GM23338 (cell line): Measurements from ENCODE around the gene SLC2A5. TPM values are rescaled to one million over a fixed set of nuclear protein-coding genes. Genes with fewer than 3 reads are reported as not detected.

ENCODE experiments used
- ATAC-seq: fragments of 200-7000 bp; cut with Tn5 transposase; 3 replicates; pipeline ENCODE4 v1.9.1; 2020
- DNase-seq: peaks from one replicate; pipeline ENCODE4 v3.0.0-alpha.2; 2015; ENCODE audit warnings: low spot score
- H2AFZ ChIP-seq: fragments of 200-600 bp; sonication (generic); 2 replicates; pipeline ENCODE4 v1.8.0; 2016; ENCODE audit warnings: antibody characterized with exemption, mild to moderate bottlenecking, moderate library complexity
- H3F3A ChIP-seq: fragments of 200-600 bp; sonication (generic); replicated peaks from 2 replicates; pipeline ENCODE4 v1.8.0; 2017; ENCODE audit warnings: antibody characterized with exemption, mixed run types, low read depth
- H3K27ac ChIP-seq: fragments of 200-600 bp; sonication (generic); 2 replicates; pipeline ENCODE4 v1.6.1; 2016; ENCODE audit warnings: low read depth
- H3K27me3 ChIP-seq: fragments of 200-600 bp; sonication (generic); 2 replicates; pipeline ENCODE4 v1.8.0; 2016; ENCODE audit warnings: mild to moderate bottlenecking, mixed run types, moderate library complexity; ENCODE audit not compliant: insufficient read depth
- H3K36me3 ChIP-seq: fragments of 200-600 bp; sonication (generic); 2 replicates; pipeline ENCODE4 v1.8.0; 2016; ENCODE audit warnings: mild to moderate bottlenecking; ENCODE audit not compliant: insufficient read depth
- H3K4me1 ChIP-seq: fragments of 200-600 bp; sonication (generic); 2 replicates; pipeline ENCODE4 v1.8.0; 2016; ENCODE audit warnings: mild to moderate bottlenecking, moderate library complexity; ENCODE audit not compliant: insufficient read depth
- H3K4me2 ChIP-seq: fragments of 200-600 bp; sonication (generic); 2 replicates; pipeline ENCODE4 v1.7.1; 2017; ENCODE audit warnings: mixed run types
- H3K4me3 ChIP-seq: fragments of 200-600 bp; sonication (generic); 2 replicates; pipeline ENCODE4 v1.6.1; 2016; ENCODE audit warnings: mixed run types
- H3K79me2 ChIP-seq: fragments of 200-600 bp; sonication (generic); replicated peaks from 2 replicates; pipeline ENCODE4 v1.8.0; 2017; ENCODE audit warnings: mild to moderate bottlenecking; ENCODE audit not compliant: insufficient read depth
- H3K9me2 ChIP-seq: fragments of 200-600 bp; sonication (generic); 2 replicates; pipeline ENCODE4 v1.8.0; 2017; ENCODE audit not compliant: insufficient read depth
- H4K20me1 ChIP-seq: fragments of 200-600 bp; sonication (generic); replicated peaks from 2 replicates; pipeline ENCODE4 v1.8.0; 2017; ENCODE audit warnings: mild to moderate bottlenecking; ENCODE audit not compliant: insufficient read depth
- H3K27ac Mint-ChIP-seq: 2 replicates; pipeline ENCODE4 v1.8.0; 2020; ENCODE audit warnings: inconsistent platforms, mild to moderate bottlenecking, moderate library complexity, mixed read lengths
- H3K27me3 Mint-ChIP-seq: 3 replicates; pipeline ENCODE4 v1.8.0; 2022; ENCODE audit warnings: low read depth, mild to moderate bottlenecking, moderate library complexity, mixed read lengths, inconsistent platforms; ENCODE audit not compliant: insufficient read depth, poor library complexity
- H3K36me3 Mint-ChIP-seq: 3 replicates; pipeline ENCODE4 v1.8.0; 2021; ENCODE audit warnings: low read depth, mild to moderate bottlenecking, inconsistent platforms, moderate library complexity, mixed read lengths
- H3K4me1 Mint-ChIP-seq: 3 replicates; pipeline ENCODE4 v1.8.0; 2020; ENCODE audit warnings: mild to moderate bottlenecking, inconsistent platforms, mixed read lengths
- H3K4me3 Mint-ChIP-seq: 3 replicates; pipeline ENCODE4 v1.8.0; 2021; ENCODE audit warnings: moderate library complexity, mild to moderate bottlenecking, inconsistent platforms, mixed read lengths
- H3K9me3 Mint-ChIP-seq: 3 replicates; pipeline ENCODE4 v1.8.0; 2020; ENCODE audit warnings: moderate library complexity, mild to moderate bottlenecking, inconsistent platforms, mixed read lengths
- CREB1 ChIP-seq: fragments of 250-450 bp; sonication (Bioruptor Pico); IDR thresholded peaks from 2 replicates; pipeline ENCODE4 v1.5.0; 2020; ENCODE audit warnings: low read depth, mild to moderate bottlenecking, moderate library complexity
- CTCF ChIP-seq, 2 experiments: fragments of 200-600 bp in 1 of 2; sonication (generic) in 1 of 2; conservative IDR thresholded peaks; 2 replicates each; pipeline versions ENCODE4 v1.5.1 to v1.6.1; 2016 to 2017; ENCODE audit warnings: antibody characterized with exemption in 2 of 2, low read depth in 2 of 2, mild to moderate bottlenecking in 2 of 2, moderate library complexity in 1 of 2
- ETS1 ChIP-seq: IDR thresholded peaks from 2 replicates; pipeline ENCODE4 v1.6.1; 2016; ENCODE audit warnings: antibody characterized with exemption
- EZH2 ChIP-seq: fragments of 200-600 bp; sonication (generic); IDR thresholded peaks from one replicate; pipeline ENCODE4 v1.8.0; 2017; ENCODE audit warnings: antibody characterized with exemption, mild to moderate bottlenecking, low read depth; ENCODE audit not compliant: unreplicated experiment
- EZH2phosphoT487 ChIP-seq: fragments of 200-600 bp; sonication (generic); IDR thresholded peaks from one replicate; pipeline ENCODE4 v1.8.1; 2018; ENCODE audit warnings: antibody characterized with exemption; ENCODE audit not compliant: unreplicated experiment
- JUNB ChIP-seq: IDR thresholded peaks from one replicate; pipeline ENCODE4 v1.6.1; 2016; ENCODE audit warnings: antibody characterized with exemption; ENCODE audit not compliant: unreplicated experiment
- POLR2AphosphoS5 ChIP-seq: IDR thresholded peaks from 2 replicates; pipeline ENCODE4 v1.6.1; 2016; ENCODE audit warnings: antibody characterized with exemption, low read depth
- STAT1 ChIP-seq: IDR thresholded peaks from one replicate; pipeline ENCODE4 v1.6.1; 2016; ENCODE audit warnings: antibody characterized with exemption; ENCODE audit not compliant: unreplicated experiment
- ZNF114 ChIP-seq: fragments of 250-450 bp; sonication (Bioruptor Pico); IDR thresholded peaks from 2 replicates; pipeline ENCODE4 v1.5.0; 2020; ENCODE audit warnings: mild to moderate bottlenecking, moderate library complexity
- ZNF331 ChIP-seq: fragments of 250-450 bp; sonication (Bioruptor Pico); IDR thresholded peaks from 2 replicates; pipeline ENCODE4 v1.5.0; 2020; ENCODE audit warnings: low read depth, mild to moderate bottlenecking, moderate library complexity
- polyA plus RNA-seq: library from polyadenylated mRNA; unstranded; fragments of >200 nt; fragmentation: Nextera tagmentation; extraction: Ambion mirVana; gene quantifications from 2 replicates; pipeline ENCODE4 v1.2.1, GENCODE V29; 2016
- total RNA-seq: library from RNA; depleted of rRNA; stranded (reverse); fragments of >200 nt; shearing (Covaris generic); gene quantifications from 2 replicates; pipeline ENCODE4 v1.2.3, GENCODE V29; 2014
- TF ChIP-seq, protein P1 (sequence below): IDR thresholded peaks from one replicate; pipeline ENCODE4 v1.6.1; 2018; ENCODE audit warnings: antibody characterized with exemption; ENCODE audit not compliant: unreplicated experiment

SLC2A5 gene
- total and polyA plus RNA-seq, 2 experiments from 2014 or later, result 0.03 TPM; not detected in 1

DNA sequence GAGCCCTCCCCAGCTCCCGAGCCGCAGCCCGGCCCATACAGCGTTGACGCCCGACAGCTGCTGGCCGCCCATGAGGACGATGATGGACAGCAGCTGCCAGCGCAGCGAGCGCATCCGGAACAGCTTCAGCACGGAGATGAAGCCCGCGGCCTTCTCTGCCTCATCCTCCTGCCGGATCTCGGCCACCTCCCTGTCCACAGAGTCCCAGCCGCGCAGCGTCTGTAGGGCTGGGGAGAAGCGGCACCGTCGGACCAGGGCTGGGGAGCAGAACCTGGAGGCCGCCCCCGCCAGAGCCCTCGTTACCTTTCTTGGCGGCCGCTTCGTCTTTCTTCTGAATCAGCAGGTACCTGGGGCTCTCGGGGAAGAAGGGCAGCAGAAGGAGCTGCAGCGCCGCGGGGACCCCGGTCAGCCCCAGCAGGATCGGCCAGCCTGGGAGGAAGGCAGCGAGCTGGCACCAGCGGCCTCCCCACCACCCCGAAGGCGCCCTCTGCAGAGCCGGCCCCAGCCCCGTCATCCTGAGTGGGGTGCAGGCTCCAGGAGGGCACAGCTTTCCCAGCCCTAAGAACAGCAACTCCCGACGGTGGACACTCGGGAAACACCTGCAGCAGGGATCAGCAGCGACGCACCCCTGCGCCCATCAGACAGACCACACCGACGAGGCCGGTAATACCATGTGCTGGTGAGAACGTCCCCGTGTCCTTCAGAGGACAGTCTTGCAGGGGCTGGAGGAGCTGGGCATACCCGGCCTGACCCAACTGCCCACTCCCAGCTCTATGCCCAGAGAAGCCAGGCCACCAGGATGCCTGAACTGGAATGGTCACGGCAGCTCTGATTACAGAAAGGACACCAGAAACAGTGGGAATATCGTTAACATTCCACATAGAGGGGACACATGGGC, 29.4 kb downstream of the SLC2A5 start (continued):
- TF ChIP-seq, protein P1, sequence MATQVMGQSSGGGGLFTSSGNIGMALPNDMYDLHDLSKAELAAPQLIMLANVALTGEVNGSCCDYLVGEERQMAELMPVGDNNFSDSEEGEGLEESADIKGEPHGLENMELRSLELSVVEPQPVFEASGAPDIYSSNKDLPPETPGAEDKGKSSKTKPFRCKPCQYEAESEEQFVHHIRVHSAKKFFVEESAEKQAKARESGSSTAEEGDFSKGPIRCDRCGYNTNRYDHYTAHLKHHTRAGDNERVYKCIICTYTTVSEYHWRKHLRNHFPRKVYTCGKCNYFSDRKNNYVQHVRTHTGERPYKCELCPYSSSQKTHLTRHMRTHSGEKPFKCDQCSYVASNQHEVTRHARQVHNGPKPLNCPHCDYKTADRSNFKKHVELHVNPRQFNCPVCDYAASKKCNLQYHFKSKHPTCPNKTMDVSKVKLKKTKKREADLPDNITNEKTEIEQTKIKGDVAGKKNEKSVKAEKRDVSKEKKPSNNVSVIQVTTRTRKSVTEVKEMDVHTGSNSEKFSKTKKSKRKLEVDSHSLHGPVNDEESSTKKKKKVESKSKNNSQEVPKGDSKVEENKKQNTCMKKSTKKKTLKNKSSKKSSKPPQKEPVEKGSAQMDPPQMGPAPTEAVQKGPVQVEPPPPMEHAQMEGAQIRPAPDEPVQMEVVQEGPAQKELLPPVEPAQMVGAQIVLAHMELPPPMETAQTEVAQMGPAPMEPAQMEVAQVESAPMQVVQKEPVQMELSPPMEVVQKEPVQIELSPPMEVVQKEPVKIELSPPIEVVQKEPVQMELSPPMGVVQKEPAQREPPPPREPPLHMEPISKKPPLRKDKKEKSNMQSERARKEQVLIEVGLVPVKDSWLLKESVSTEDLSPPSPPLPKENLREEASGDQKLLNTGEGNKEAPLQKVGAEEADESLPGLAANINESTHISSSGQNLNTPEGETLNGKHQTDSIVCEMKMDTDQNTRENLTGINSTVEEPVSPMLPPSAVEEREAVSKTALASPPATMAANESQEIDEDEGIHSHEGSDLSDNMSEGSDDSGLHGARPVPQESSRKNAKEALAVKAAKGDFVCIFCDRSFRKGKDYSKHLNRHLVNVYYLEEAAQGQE, result no peak
- TF ChIP-seq EZH2, result no peak

DNA sequence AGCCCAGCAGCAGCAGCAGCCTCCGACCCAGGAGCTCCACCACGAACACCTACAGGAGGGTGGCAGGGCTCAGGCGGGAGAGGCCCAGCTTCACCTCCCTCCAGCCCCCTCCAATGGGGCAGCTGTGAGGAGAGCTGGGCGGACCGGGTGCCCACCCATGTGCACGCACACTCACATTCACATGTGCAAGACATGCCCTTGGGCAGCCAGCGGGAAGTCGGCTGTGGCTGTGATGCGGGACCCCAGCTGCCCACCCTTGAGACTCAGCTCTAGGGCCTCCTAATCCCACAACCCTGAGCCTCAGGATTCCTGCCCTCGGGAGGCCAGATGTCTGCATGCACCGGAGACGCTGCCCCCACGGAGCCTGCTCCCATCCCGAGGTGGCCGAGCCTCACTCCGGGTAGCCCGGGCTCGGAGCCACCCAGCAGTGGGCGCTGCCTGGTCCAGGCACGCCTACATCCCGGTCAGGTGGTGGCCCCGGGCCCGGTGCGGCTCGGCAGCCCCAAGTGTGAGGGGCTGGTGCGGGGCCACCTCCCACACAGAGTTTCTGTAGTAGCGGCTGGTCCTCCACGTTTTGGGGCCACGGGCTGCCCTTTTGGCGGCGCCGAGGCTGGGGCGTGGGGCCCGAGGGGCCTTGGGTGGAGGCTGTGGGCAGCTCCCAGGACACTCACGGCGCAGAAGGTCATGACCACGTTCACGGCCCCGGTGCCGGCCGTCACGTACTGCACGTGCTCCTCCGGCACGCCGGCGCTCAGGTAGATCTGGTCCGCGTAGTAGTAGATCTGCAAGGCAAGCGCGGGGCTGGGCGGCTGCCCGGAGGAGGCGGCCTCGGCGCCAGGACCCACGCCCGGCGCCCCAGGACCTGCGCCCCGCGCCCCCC, 30.3 kb downstream of the SLC2A5 start:
- peaks cover 12% of the 10 kb centered on the region for H3K9me3 Mint-ChIP-seq
- no peaks in the 10 kb centered on the region for H3K27me3 Mint-ChIP-seq
- no peak overlapping the region for H3K27ac ChIP-seq
- no peak overlapping the region for H3K4me3 Mint-ChIP-seq
- H3K4me1 ChIP-seq, result no peaks in the 10 kb centered on the region
- no peaks in the 10 kb centered on the region for H3K27me3 ChIP-seq
- peak; percentile 82 for ATAC-seq
- H3K79me2 ChIP-seq, result no peaks in the 10 kb centered on the region
- H2AFZ ChIP-seq, result peak overlapping the region; percentile 69
- no peaks in the 10 kb centered on the region for H3K36me3 ChIP-seq
- H3K4me2 ChIP-seq, result no peak overlapping the region
- no peak overlapping the region for H3K4me3 ChIP-seq
- H3K36me3 Mint-ChIP-seq, result peaks cover 4% of the 10 kb centered on the region; the same call in 2 of the 3 replicates
- H3F3A ChIP-seq, result no peaks in the 10 kb centered on the region
- TF ChIP-seq STAT1, result no peak
- no peak for TF ChIP-seq ZNF331 (CRISPR knock-in tag)
- TF ChIP-seq EZH2phosphoT487, result no peak
- no peaks in the 10 kb centered on the region for H3K9me2 ChIP-seq
- no peak overlapping the region for H3K27ac Mint-ChIP-seq
- H4K20me1 ChIP-seq, result no peaks in the 10 kb centered on the region
- peak; percentile 46 for DNase-seq
- peaks cover 3% of the 10 kb centered on the region; the same call in 2 of the 3 replicates for H3K4me1 Mint-ChIP-seq

DNA sequence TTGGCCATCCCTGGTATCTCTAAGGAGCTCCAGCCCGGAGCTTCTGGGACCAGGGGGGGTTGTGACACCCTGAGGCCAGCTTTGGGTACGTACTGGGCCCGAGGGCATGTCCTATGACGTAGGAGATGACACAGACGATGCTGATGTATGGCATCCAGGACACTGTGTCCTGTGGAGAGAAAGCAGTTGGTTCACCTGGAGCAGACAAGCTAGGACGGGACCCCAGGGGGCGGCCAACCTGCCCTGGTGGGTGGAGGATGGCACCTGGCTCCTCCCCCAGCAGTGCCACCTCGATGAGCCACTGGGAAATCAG, 31.1 kb downstream of the SLC2A5 start:
- Mint-ChIP-seq H3K4me1 (peaks cover 12% of the 10 kb centered on the region), H3K27me3 (peaks cover 6% of the 10 kb centered on the region)
- no peak for TF ChIP-seq STAT1
- TF ChIP-seq CREB1 (CRISPR knock-in tag), result no peak
- TF ChIP-seq CTCF (conservative IDR thresholded peaks at IDR 0.05; ENCODE audit: low read depth in 2 of 2), result no peak
- no peak for TF ChIP-seq ZNF114 (CRISPR knock-in tag)
- no peak for TF ChIP-seq POLR2AphosphoS5
- no peak for TF ChIP-seq JUNB
- no peak for TF ChIP-seq EZH2phosphoT487
- TF ChIP-seq ETS1, result no peak

More for the DNA sequence above, 31.1 kb downstream of the SLC2A5 start:
- H3K4me3 Mint-ChIP-seq, result no peak overlapping the region
- Histone ChIP-seq H3F3A (no peaks in the 10 kb centered on the region), H3K4me3 (no peak overlapping the region), H3K4me2 (no peak overlapping the region), H3K27ac (no peak overlapping the region), H4K20me1 (no peaks in the 10 kb centered on the region), H2AFZ (no peak overlapping the region), H3K27me3 (no peaks in the 10 kb centered on the region), H3K4me1 (no peaks in the 10 kb centered on the region), H3K79me2 (no peaks in the 10 kb centered on the region), H3K9me2 (no peaks in the 10 kb centered on the region), H3K36me3 (no peaks in the 10 kb centered on the region)
- H3K27ac Mint-ChIP-seq, result no peak overlapping the region
- no peak for DNase-seq
- peaks cover 16% of the 10 kb centered on the region for H3K9me3 Mint-ChIP-seq
- peaks cover 6% of the 10 kb centered on the region for H3K36me3 Mint-ChIP-seq
- ATAC-seq, result no peak
